GM10248 (cell line): Measurements from ENCODE around the gene UBTF.
"Not testable (repeated sequence)": the region's sequence is repeated elsewhere in the genome, so short reads cannot be mapped to it uniquely, and the experiment has no call there.

Source experiments
- CTCF ChIA-PET: fragments of 300-600 bp; sonication (Branson Sonifier 250); formaldehyde crosslinking; extraction: SDS; loops from one replicate; lab custom pipeline; 2021; ENCODE audit warnings: antibody characterized with exemption; lab: Yijun Ruan, JAX
- POLR2A ChIA-PET: fragments of 350-650 bp; sonication (Branson Sonifier 250); formaldehyde crosslinking; extraction: SDS; loops from one replicate; lab custom pipeline; 2020; ENCODE audit warnings: antibody characterized with exemption; lab: Yijun Ruan, JAX
- DNase-seq: peaks from one replicate; pipeline ENCODE4 v3.0.0; 2012; ENCODE audit errors: extremely low spot score
- CTCF ChIP-seq: IDR thresholded peaks from 2 replicates; pipeline ENCODE4 v1.5.1; 2012; ENCODE audit warnings: mild to moderate bottlenecking, low read depth; ENCODE audit errors: extremely low read depth, missing control alignments, control extremely low read depth

UBTF gene

GRCh38 chr17:44247440-44247841 is 28.0 kb upstream of the UBTF start:
- no peak for TF ChIP-seq CTCF
- DNase-seq: no peak
- ChIA-PET CTCF (interaction anchor here (1.1 to 2.2 kb wide), 6 partner anchors 26 to 276 kb away, joined by 3 to 9 read pairs (median 4); partner anchors contain the start of gene GRN), POLR2A (no interaction called here)

GRCh38 chr17:44241106-44241624 is 21.7 kb upstream of the UBTF start:
- CTCF ChIA-PET: interaction anchor here (0.9 to 1.4 kb wide), 4 partner anchors 17 to 38 kb away, joined by 3 to 4 read pairs (median 3); no protein-coding TSS in a partner anchor
- POLR2A ChIA-PET: no interaction called here
- no peak for DNase-seq
- TF ChIP-seq CTCF: no peak

GRCh38 chr17:44237886-44238285 is 18.4 kb upstream of the UBTF start:
- POLR2A ChIA-PET, DNase-seq, CTCF ChIA-PET: not testable (repeated sequence)

- DNase-seq: no peak
- ChIA-PET POLR2A (no interaction called here), CTCF (interaction anchor here (1.0 kb wide), 1 partner anchor 27 kb away, joined by 3 read pairs; no protein-coding TSS in a partner anchor)
- TF ChIP-seq CTCF: no peak
Observed at GRCh38 chr17:44236444-44236991, 17.0 kb upstream of the UBTF start.

- POLR2A ChIA-PET: no interaction called here
- CTCF ChIA-PET: interaction anchor here (1.3 kb wide), 1 partner anchor 25 kb away, joined by 6 read pairs; no protein-coding TSS in a partner anchor
- no peak for TF ChIP-seq CTCF
- no peak for DNase-seq
Observed at GRCh38 chr17:44235583-44235936, 16.1 kb upstream of the UBTF start.

GRCh38 chr17:44233582-44233981 is 14.1 kb upstream of the UBTF start:
- no peak for DNase-seq
- CTCF ChIA-PET: no interaction called here
- TF ChIP-seq CTCF: no peak
- POLR2A ChIA-PET: no interaction called here

GRCh38 chr17:44232061-44232460 is 12.6 kb upstream of the UBTF start:
- ChIA-PET CTCF (interaction anchor here (1.8 to 2.0 kb wide), 2 partner anchors 10 to 22 kb away, joined by 7 to 8 read pairs; no protein-coding TSS in a partner anchor), POLR2A (no interaction called here)
- DNase-seq: no peak
- no peak for TF ChIP-seq CTCF
